Mucosa of stomach (tissue), 1 donor: ENCODE measurements around the gene NANOG.
"Not testable (repeated sequence)": the region's sequence is repeated elsewhere in the genome, so short reads cannot be mapped to it uniquely, and the experiment has no call there.

ENCODE experiments used
- H3K27me3 ChIP-seq: one replicate; pipeline ENCODE4 v1.7.0; 2013; ENCODE audit warnings: mild to moderate bottlenecking, low read length; ENCODE audit not compliant: control insufficient read depth, insufficient read depth
- H3K36me3 ChIP-seq: one replicate; pipeline ENCODE4 v1.7.0; 2013; ENCODE audit warnings: low read length; ENCODE audit not compliant: control insufficient read depth, insufficient read depth
- H3K4me1 ChIP-seq: one replicate; pipeline ENCODE4 v1.7.0; 2013; ENCODE audit warnings: mild to moderate bottlenecking, low read length; ENCODE audit not compliant: control insufficient read depth, insufficient read depth
- H3K4me3 ChIP-seq: one replicate; pipeline ENCODE4 v1.7.0; 2013; ENCODE audit warnings: low read length
- H3K9ac ChIP-seq: one replicate; pipeline ENCODE4 v1.7.0; 2013; ENCODE audit warnings: mild to moderate bottlenecking, low read length, moderate library complexity
- H3K9me3 ChIP-seq: one replicate; pipeline ENCODE4 v1.7.0; 2013; ENCODE audit warnings: mild to moderate bottlenecking, low read length, moderate library complexity; ENCODE audit not compliant: control insufficient read depth
- donor health status: Pancreatic carcinoma.

The NANOG gene

DNA sequence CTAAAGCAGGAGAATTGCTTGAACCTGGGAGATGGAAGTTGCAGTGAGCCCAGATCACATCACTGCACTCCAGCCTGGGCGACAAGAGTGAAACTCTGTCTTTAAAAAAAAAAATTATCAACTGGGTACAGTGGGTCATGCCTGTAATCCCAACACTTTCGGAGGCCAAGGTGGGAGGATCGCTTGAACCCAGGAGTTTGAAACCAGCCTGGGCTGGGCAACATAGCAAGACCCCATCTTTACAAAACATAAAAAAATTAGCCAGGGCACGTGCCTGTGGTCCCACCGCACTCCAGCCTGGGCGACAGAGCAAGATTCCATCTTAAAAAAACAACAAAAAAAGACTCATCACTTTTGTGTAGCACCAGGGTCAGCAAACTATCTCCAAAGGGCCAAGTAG, 7.1 kb upstream of the NANOG start:
- no peaks in the 10 kb centered on the region for H3K4me1 ChIP-seq
- H3K27me3 ChIP-seq, result no peaks in the 10 kb centered on the region

DNA sequence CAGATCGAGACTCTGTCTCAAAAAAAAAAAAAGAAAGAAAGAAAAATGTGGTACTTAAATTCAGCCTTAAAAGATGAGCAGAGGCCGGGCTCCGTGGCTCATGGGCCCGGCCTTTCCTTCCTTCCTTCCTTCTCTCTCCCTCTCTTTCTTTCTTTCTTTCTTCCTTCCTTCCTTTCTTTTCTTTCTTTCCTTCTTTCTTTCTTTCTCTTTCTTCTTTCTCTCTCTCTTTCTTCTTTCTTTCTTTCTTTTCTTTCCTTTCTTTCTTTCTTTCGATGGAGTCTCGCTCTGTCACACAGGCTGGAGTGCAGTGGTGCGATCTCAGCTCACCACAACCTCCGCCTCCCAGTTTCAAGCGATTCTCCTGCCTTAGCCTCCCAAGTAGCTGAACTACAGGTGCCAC, 5.8 kb upstream of the NANOG start:
- not testable (repeated sequence) for H3K36me3 ChIP-seq, H3K27me3 ChIP-seq, H3K9ac ChIP-seq, H3K9me3 ChIP-seq, H3K4me1 ChIP-seq, H3K4me3 ChIP-seq

More for the DNA sequence above, 7.1 kb upstream of the NANOG start:
- Histone ChIP-seq H3K9ac (no peak overlapping the region), H3K4me3 (no peak overlapping the region), H3K36me3 (no peaks in the 10 kb centered on the region), H3K9me3 (no peaks in the 10 kb centered on the region)

DNA sequence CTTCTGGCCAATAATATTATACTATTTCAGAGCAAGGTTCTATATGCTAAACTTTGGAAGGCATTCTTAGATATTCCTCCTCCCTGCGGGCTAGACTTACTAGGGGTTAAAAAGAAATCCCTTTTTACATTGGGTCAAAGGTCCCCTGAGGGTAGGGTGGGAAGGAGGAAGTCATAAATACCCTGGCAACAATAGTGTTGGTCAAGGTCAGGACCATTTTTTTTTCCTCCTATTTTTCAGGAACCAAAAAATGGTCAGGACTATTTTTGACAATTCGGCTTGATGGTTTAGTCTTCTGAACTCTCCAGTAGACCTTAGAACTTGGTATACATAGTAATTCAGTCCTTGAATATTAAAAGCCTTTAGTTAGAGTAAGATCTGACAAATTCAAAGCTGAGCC, 4.5 kb upstream of the NANOG start:
- Histone ChIP-seq H3K9ac (no peak overlapping the region), H3K9me3 (no peaks in the 10 kb centered on the region), H3K27me3 (no peaks in the 10 kb centered on the region), H3K4me3 (no peak overlapping the region), H3K4me1 (peaks cover 9% of the 10 kb centered on the region), H3K36me3 (no peaks in the 10 kb centered on the region)

DNA sequence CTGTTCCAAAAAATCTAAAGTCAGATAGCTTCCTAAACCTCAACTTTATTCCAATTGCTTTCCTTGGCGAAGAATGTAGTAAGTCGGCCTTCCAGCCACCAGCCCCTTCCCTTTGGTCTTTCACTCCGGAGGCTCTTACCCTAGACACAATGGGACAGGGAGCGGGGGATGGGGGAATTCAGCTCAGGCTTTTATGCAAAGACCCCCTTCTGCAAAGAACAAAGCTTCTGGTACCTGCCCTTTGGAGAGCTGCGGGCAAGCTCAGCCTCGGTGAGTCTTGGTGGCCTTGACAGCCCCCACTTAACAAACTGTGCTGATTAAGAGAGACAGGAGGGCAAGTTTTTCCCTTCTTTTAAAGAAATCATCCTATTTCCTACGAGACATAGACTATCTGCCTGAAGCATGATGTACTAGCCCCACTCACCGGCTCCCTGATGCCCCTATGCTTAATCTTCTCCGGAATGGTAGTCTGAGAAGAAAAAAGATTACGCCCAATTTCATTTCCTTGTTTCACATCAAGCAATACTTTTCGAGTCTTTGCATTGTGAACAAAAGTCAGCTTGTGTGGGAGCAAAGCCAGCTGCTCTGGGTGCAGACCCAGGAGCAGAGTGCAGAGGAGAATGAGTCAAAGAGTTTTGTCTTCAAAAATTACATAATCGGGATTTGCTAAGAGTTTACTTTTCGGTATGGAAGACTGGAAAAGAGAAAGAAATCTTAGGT, 1.5 kb upstream of the NANOG start:
- Histone ChIP-seq H3K9ac (peak overlapping the region; percentile 54), H3K4me3 (peak overlapping the region; percentile 26), H3K36me3 (no peaks in the 10 kb centered on the region), H3K9me3 (no peaks in the 10 kb centered on the region), H3K4me1 (peaks cover 9% of the 10 kb centered on the region), H3K27me3 (no peaks in the 10 kb centered on the region)

DNA sequence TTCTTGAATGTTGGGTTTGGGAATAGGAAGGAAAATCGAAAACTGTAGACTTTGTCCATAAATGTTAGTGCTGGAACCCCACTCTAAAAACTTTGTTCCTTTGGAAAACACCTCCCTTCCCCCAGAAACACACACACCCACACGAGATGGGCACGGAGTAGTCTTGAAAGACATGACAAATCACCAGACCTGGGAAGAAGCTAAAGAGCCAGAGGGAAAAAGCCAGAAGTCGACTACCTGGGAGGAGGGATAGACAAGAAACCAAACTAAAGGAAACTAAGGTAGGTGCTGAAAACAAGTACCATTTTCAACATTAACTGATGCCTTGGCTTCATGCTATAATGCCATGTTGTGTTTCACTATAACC, 925 bp upstream of the NANOG start:
- Histone ChIP-seq H3K36me3 (no peaks in the 10 kb centered on the region), H3K4me1 (peaks cover 9% of the 10 kb centered on the region), H3K9ac (peak overlapping the region; percentile 54), H3K4me3 (no peak overlapping the region), H3K27me3 (no peaks in the 10 kb centered on the region), H3K9me3 (no peaks in the 10 kb centered on the region)

DNA sequence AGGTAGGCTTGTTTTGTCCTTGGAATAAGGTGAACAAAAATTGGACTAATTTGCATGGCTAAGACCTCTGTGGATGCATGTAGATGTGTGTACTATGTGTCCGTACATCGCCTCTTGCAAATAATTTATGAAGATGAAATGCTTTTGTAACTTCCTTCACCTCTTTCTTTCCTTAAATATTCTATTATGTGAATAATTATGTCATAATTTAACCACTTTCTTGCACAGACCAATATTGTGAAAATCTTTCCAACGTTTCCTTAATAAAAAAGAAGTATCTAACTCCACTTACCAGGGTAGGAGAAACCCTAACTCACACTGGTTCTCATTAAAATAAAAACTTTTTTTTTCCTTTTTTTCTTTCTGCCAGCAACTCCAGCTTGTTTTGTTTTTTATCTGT, 4.0 kb downstream of the NANOG start:
- Histone ChIP-seq H3K4me3 (no peak overlapping the region), H3K36me3 (no peaks in the 10 kb centered on the region), H3K27me3 (no peaks in the 10 kb centered on the region), H3K9me3 (no peaks in the 10 kb centered on the region), H3K9ac (no peak overlapping the region), H3K4me1 (peaks cover 9% of the 10 kb centered on the region)

DNA sequence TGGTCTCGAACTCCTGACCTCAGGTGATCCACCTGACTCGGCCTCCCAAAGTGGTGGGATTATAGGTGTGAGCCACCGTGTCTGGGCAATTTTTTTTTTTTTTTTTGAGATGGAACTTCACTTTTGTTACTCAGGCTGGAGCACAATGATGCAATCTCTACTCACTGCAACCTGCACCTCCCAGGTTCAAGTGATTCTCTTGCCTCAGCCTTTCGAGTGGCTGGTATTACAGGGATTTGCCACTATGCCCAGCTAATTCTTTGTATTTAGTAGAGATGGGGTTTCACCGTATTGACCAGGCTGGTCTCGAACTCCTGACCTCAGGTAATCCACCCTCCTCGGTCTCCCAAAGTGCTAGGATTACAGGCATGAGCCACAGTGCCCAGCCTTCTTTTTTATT, 8.1 kb downstream of the NANOG start:
- H3K9me3 ChIP-seq, H3K4me3 ChIP-seq, H3K27me3 ChIP-seq, H3K36me3 ChIP-seq, H3K9ac ChIP-seq, H3K4me1 ChIP-seq: not testable (repeated sequence)

DNA sequence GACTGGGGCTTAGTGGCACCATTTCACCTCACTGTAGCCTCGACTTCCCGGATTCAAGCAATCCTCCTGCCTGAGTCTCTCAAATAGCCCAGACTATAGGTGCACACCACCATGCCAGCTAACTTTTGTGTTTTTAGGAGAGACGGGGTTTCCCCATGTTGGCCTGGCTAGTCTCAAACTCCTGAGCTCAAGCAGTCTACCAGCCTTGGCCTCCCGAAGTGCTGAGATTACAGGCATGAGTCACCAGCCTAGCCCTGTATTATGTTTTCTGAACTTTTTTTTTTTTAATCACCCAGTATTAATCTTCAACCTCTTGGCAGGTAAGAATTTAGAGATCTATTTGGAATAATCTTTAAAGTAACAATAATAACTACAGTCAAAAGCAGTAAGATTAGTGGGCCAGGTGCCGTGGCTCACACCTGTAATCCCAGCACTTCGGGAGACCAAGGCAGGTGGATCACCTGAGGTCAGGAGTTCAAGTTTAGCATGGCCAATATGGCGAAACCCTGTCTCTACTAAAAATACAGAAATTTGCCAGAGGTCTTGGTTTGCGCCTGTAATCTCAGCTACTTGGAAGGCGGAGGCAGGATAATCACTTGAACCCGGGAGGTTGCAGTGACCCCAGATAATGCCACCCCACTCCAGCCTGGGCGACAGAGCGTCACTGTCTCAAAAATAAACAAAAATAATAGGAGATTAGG, 8.6 kb downstream of the NANOG start:
- H3K27me3 ChIP-seq, result no peaks in the 10 kb centered on the region
- H3K36me3 ChIP-seq, result no peaks in the 10 kb centered on the region
- H3K4me1 ChIP-seq, result peaks cover 6% of the 10 kb centered on the region
- H3K9me3 ChIP-seq, result no peaks in the 10 kb centered on the region
- peak overlapping the region; percentile 9 for H3K9ac ChIP-seq
- H3K4me3 ChIP-seq, result no peak overlapping the region

DNA sequence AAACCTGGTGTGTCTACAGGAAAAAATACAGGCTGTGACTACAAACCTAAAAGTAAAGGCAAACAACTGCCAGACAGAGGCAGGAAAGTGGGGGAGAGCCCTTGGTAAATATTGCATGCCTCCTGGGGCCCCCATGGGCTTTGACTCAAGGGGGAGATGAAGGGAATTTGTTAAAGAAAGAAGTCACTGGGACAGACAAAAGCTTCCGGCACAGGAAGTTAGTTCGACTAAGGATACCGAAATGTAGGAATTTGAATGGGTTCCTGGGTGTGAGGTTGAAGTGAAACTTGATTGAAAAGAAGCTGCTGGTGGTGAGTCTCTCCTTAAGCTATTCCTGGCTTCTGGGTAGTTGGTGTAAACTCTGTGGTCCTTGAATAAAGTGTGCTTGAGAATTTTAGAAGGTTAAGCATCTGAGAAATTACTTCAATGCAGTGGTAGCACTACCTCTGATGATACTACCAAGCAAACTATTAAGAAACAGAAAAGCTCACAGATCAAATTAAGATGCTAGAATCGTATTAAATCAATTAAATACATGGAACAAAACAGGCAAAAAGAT, 9.6 kb downstream of the NANOG start:
- not testable (repeated sequence) for H3K36me3 ChIP-seq, H3K4me1 ChIP-seq, H3K27me3 ChIP-seq, H3K4me3 ChIP-seq, H3K9me3 ChIP-seq
- peak overlapping the region; percentile 9 for H3K9ac ChIP-seq

DNA sequence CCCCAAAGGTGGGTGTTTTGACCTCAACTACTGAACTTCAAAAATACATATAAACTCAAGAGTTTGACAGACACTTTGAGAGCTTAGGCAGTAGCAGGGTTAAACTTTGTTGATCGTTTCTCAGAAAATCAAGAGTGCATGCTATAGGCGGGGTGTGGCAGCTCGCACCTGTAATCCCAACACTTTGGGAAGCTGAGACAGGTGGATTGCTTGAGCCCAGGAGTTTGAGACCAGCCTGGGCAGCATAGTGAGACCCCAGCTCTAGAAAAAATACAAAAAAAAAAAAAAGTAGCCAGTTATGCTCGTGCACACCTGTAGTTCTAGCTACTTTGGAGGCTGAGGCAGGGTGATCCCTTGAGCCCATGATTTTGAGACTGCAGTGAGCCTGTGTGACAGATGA, 12.3 kb downstream of the NANOG start:
- peaks cover 10% of the 10 kb centered on the region for H3K4me1 ChIP-seq
- H3K9me3 ChIP-seq, result no peaks in the 10 kb centered on the region

DNA sequence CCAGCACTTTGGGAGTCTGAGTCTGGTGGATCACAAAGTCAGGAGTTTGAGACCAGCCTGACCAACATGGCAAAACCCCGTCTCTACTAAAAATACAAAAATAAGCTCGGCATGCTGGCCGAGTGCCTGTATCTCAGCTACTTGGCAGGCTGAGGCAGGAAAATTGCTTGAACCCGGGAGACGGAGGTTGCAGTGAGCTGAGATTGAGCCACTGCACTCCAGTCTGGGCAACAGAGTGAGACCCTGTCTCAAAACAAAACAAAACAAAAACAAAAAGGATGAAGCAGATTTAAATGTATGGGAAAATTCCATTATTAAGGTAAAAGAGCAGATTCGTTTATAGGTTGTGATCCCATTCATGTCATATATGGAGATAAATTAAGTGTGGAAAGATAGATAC, 17.1 kb downstream of the NANOG start:
- not testable (repeated sequence) for H3K4me1 ChIP-seq, H3K36me3 ChIP-seq, H3K4me3 ChIP-seq, H3K9ac ChIP-seq, H3K27me3 ChIP-seq, H3K9me3 ChIP-seq

More for the DNA sequence above, 12.3 kb downstream of the NANOG start:
- no peak overlapping the region for H3K9ac ChIP-seq
- no peaks in the 10 kb centered on the region for H3K36me3 ChIP-seq
- no peaks in the 10 kb centered on the region for H3K27me3 ChIP-seq
- no peak overlapping the region for H3K4me3 ChIP-seq

DNA sequence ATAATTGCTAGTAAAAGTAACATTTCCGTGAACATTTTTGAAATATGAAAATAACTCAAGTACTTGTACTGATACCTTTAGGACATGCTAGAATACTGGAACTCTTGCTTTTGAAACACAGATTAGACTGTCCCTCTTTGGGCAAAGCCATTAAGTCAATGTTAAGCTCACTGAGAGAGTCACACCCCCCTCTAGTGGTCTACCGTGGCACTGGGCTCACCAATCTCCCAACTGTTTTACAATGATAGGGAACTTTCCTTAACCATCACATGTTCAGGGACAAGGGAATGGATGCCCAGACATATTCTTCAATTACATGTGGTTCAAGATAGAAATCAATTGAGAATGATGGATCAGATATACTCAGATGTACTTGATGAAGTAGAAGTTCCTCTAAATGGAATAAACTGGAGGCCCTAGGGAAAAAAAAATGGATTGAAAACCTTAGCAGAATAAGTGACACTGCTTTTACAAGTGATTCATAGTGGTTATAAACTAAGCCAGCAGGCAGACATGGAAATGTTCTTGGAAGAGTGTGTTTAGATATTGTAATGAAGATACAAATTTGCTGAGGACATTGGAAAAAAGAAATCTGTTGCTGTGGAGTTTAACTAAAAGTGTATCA, 17.8 kb downstream of the NANOG start:
- Histone ChIP-seq H3K9me3 (no peaks in the 10 kb centered on the region), H3K4me1 (peaks cover 4% of the 10 kb centered on the region), H3K36me3 (no peaks in the 10 kb centered on the region)

More for the DNA sequence above, 17.8 kb downstream of the NANOG start:
- no peak overlapping the region for H3K4me3 ChIP-seq
- no peaks in the 10 kb centered on the region for H3K27me3 ChIP-seq
- no peak overlapping the region for H3K9ac ChIP-seq
